GM23338 (cell line): ENCODE data around the gene PAX5.

Source experiments
- EZH2 ChIP-seq: fragments of 200-600 bp; sonication (generic); IDR thresholded peaks from one replicate; pipeline ENCODE4 v1.8.0; 2017; ENCODE audit warnings: antibody characterized with exemption, mild to moderate bottlenecking, low read depth; ENCODE audit not compliant: unreplicated experiment
- EZH2phosphoT487 ChIP-seq: fragments of 200-600 bp; sonication (generic); IDR thresholded peaks from one replicate; pipeline ENCODE4 v1.8.1; 2018; ENCODE audit warnings: antibody characterized with exemption; ENCODE audit not compliant: unreplicated experiment
- POLR2AphosphoS5 ChIP-seq: IDR thresholded peaks from 2 replicates; pipeline ENCODE4 v1.6.1; 2016; ENCODE audit warnings: antibody characterized with exemption, low read depth
- ZNF331 ChIP-seq: fragments of 250-450 bp; sonication (Bioruptor Pico); IDR thresholded peaks from 2 replicates; pipeline ENCODE4 v1.5.0; 2020; ENCODE audit warnings: low read depth, mild to moderate bottlenecking, moderate library complexity
- TF ChIP-seq, protein P1 (sequence below), 2 experiments: fragments of 200-600 bp in 1 of 2; sonication (generic) in 1 of 2; conservative IDR thresholded peaks; 2 replicates each; pipeline versions ENCODE4 v1.5.1 to v1.6.1; 2016 to 2017; ENCODE audit warnings: antibody characterized with exemption in 2 of 2, low read depth in 2 of 2, mild to moderate bottlenecking in 2 of 2, moderate library complexity in 1 of 2
- TF ChIP-seq, protein P2 (sequence below): IDR thresholded peaks from one replicate; pipeline ENCODE4 v1.6.1; 2018; ENCODE audit warnings: antibody characterized with exemption; ENCODE audit not compliant: unreplicated experiment

DNA sequence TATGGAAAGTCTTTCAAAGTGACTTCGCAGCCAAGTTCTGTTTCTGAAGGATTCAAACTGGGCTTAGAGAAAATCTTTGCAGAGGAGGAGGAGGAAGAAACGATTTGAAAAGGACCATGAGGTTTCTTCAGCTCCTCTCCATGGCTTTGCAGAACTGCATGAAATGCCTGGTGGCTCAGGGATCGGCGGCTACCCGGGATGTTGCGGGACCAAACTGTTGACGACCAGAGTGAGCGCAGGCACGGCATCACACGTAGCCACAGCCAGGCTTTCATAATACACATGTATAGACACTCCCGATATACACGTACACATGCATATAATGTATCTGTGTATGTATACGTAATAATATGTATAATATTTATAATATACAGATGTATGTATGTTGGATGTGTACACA, 180.0 kb downstream of the PAX5 start:
- TF ChIP-seq, protein P1, sequence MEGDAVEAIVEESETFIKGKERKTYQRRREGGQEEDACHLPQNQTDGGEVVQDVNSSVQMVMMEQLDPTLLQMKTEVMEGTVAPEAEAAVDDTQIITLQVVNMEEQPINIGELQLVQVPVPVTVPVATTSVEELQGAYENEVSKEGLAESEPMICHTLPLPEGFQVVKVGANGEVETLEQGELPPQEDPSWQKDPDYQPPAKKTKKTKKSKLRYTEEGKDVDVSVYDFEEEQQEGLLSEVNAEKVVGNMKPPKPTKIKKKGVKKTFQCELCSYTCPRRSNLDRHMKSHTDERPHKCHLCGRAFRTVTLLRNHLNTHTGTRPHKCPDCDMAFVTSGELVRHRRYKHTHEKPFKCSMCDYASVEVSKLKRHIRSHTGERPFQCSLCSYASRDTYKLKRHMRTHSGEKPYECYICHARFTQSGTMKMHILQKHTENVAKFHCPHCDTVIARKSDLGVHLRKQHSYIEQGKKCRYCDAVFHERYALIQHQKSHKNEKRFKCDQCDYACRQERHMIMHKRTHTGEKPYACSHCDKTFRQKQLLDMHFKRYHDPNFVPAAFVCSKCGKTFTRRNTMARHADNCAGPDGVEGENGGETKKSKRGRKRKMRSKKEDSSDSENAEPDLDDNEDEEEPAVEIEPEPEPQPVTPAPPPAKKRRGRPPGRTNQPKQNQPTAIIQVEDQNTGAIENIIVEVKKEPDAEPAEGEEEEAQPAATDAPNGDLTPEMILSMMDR (conservative IDR thresholded peaks at IDR 0.05; ENCODE audit: low read depth in 2 of 2): no peak
- TF ChIP-seq POLR2AphosphoS5 (no peak), EZH2 (no peak), EZH2phosphoT487 (no peak), ZNF331 (no peak)
- TF ChIP-seq, protein P2, sequence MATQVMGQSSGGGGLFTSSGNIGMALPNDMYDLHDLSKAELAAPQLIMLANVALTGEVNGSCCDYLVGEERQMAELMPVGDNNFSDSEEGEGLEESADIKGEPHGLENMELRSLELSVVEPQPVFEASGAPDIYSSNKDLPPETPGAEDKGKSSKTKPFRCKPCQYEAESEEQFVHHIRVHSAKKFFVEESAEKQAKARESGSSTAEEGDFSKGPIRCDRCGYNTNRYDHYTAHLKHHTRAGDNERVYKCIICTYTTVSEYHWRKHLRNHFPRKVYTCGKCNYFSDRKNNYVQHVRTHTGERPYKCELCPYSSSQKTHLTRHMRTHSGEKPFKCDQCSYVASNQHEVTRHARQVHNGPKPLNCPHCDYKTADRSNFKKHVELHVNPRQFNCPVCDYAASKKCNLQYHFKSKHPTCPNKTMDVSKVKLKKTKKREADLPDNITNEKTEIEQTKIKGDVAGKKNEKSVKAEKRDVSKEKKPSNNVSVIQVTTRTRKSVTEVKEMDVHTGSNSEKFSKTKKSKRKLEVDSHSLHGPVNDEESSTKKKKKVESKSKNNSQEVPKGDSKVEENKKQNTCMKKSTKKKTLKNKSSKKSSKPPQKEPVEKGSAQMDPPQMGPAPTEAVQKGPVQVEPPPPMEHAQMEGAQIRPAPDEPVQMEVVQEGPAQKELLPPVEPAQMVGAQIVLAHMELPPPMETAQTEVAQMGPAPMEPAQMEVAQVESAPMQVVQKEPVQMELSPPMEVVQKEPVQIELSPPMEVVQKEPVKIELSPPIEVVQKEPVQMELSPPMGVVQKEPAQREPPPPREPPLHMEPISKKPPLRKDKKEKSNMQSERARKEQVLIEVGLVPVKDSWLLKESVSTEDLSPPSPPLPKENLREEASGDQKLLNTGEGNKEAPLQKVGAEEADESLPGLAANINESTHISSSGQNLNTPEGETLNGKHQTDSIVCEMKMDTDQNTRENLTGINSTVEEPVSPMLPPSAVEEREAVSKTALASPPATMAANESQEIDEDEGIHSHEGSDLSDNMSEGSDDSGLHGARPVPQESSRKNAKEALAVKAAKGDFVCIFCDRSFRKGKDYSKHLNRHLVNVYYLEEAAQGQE: no peak
